ENCODE data around the gene TSPAN31.
"Not testable (repeated sequence)": the region's sequence is repeated elsewhere in the genome, so short reads cannot be mapped to it uniquely, and the experiment has no call there.

The TSPAN31 gene

GRCh38 chr12:57744777-57745484 lies at the start of gene TSPAN31:
TSPAN31 (plus strand) TSS chr12:57745039; CDS start chr12:57745155, 116 bp downstream.
- DNase-seq: peak; percentile 100
- in situ Hi-C loops (cut with HindIII; ENCODE audit: low pct_ligation_motif_present, low pct_unique_long_range_greater_than_20kb, low sequenced_read_pairs): no loop called here

DNA sequence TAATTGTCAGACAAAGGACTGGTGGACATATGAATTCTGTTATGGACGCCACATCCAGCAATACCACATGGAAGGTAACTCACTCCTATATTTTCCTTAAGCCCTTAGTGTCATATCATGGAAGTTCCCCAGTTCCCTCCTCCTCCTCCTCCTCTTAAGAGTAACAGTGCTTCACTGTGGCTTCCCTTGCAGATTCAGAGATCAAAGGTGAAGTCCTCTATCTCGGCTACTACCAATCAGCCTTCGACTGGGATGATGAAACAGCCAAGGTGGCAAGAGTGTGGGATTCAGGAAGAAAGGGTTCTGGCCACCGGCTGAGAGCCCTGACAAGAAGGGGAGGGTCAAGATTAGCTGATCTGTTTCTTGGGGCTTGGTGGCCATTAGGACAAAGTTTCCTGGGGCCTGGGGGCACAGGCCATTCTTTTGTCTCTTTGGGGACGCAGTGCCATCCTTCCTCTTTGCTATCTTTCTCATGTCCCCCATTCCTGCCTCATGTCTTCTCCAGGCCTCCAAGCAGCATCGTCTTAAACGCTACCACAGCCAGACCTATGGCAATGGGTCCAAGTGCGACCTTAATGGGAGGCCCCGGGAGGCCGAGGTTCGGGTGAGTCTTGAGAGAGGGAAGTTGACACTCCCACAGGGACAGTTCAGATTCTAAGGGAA lies 48.9 kb upstream of the TSPAN31 start:
- in situ Hi-C loops (cut with HindIII; ENCODE audit: low pct_ligation_motif_present, low pct_unique_long_range_greater_than_20kb, low sequenced_read_pairs): no loop called here
- no peak for DNase-seq

- in situ Hi-C loops (cut with HindIII; ENCODE audit: low pct_ligation_motif_present, low pct_unique_long_range_greater_than_20kb, low sequenced_read_pairs): no loop called here
These were observed 47.8 kb upstream of the TSPAN31 start for GRCh38 chr12:57697076-57697475.

GRCh38 chr12:57698414-57698813 lies 46.4 kb upstream of the TSPAN31 start:
- in situ Hi-C loops (cut with HindIII; ENCODE audit: low pct_ligation_motif_present, low pct_unique_long_range_greater_than_20kb, low sequenced_read_pairs): no loop called here
- no peak for DNase-seq

More at GRCh38 chr12:57697076-57697475, 47.8 kb upstream of the TSPAN31 start:
- no peak for DNase-seq

- in situ Hi-C loops (cut with HindIII; ENCODE audit: low pct_ligation_motif_present, low pct_unique_long_range_greater_than_20kb, low sequenced_read_pairs): no loop called here
- DNase-seq: no peak
These were observed 44.5 kb upstream of the TSPAN31 start for GRCh38 chr12:57700317-57700716.

DNA sequence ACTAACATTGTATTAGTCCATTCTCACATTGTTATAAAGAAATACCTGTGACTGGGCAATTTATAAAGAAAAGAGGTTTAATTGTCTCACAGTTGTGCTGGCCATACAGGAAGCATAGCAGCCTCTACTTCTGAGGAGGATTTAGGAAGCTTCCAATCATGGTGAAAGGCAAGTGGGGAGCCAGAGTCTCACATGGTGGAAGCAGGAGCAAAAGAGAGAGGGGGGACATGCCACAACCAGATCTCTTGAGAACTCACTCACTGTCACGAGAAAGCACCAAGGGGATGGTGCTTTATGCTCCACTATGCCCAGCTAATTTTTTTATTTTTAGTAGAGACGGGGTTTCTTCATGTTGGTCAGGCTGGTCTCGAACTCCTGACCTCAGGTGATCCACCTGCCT lies 37.6 kb upstream of the TSPAN31 start:
- in situ Hi-C loops (cut with HindIII; ENCODE audit: low pct_ligation_motif_present, low pct_unique_long_range_greater_than_20kb, low sequenced_read_pairs): no loop called here
- DNase-seq: no peak

DNA sequence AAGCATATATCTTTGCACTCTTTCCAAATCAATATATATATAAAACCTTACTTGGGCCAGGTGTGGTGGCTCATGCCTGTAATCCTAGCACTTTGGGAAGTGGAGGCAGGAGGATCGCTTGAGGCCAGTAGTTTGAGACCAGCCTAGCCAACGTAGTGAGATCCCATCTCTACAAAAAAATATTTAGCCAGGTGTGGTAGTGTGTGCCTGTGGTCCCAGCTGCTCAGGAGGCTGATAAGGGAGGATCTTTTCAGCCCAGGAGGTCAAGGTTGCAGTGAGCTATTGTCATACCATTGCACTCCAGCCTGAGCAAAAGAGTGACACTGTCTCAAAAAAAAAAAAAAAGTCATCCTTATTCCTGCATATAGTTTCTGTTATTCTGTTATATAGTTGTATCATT lies 36.5 kb upstream of the TSPAN31 start:
- DNase-seq: no peak
- in situ Hi-C loops (cut with HindIII; ENCODE audit: low pct_ligation_motif_present, low pct_unique_long_range_greater_than_20kb, low sequenced_read_pairs): no loop called here

DNA sequence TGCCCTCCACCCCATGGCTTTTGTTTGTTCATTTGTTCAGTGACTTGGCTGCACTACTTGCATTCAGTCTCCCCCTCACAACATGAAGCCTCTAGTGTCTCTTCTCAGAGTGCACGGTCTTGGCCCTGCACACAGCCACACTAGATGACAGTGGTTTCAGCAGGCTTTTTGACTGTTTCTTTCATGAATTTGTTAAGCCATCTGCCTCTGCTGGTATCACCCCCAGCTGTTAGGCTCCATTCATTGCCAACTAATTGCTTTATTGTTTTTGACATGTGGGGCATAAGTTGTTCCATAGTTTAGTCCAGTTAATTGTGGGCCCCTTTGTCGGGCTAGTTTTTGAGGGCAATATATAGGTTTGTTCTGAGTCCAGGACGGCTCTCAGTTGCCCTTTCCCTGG lies 32.1 kb upstream of the TSPAN31 start:
- no peak for DNase-seq
- in situ Hi-C loops (cut with HindIII; ENCODE audit: low pct_ligation_motif_present, low pct_unique_long_range_greater_than_20kb, low sequenced_read_pairs): no loop called here

DNA sequence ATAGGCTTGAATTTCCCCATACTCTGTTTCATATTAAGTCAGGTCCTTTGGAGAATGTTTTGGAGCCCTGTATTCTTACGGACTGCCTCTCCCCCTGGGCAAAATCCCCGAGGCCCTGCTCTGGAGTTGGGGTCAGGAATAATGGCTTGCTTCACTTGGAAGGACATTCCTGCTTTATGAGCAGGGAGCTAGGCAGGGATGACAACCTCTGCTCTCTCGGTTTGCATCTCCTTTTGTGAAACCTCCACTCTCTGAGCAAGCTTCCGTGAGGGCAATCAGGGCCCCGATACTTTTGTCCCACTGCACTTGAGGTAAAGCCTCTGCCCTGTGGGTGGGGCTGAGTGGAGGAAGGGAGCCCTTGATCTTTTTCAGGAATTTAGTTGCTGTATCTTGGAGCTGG lies 31.6 kb upstream of the TSPAN31 start:
- in situ Hi-C loops (cut with HindIII; ENCODE audit: low pct_ligation_motif_present, low pct_unique_long_range_greater_than_20kb, low sequenced_read_pairs): no loop called here
- no peak for DNase-seq

DNA sequence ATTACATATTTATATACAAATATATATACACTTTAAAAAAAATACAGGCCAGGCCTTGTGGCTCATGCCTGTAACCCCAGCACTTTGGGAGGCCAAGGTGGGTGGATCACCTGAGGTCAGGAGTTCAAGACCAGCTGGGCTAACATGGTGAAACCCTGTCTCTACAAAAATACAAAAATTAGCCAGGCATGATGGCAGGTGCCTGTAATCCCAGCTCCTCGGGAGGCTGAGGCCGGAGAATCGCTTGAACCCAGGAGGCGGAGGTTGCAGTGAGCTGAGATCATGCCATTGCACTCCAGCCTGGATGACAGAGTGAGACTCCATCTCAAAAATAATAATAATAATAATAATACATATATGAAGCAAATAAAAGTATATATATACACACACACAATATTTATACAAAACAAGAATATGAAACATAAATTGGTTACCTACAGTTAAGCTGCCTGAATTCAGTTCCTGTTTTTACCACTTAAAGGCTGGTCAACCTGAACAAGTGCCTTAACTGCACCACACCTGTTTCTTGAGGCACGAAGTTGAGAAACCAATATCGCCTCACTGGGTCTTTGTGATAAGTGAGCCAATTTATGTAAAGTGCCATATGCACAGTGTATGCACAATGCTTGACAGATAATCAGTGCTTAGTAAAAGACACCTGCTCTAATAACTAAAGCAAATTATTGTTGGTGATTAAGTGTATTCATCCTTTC lies 29.6 kb upstream of the TSPAN31 start:
- DNase-seq; in situ Hi-C loops (cut with HindIII; ENCODE audit: low pct_ligation_motif_present, low pct_unique_long_range_greater_than_20kb, low sequenced_read_pairs): not testable (repeated sequence)

- DNase-seq: no peak
- in situ Hi-C loops (cut with HindIII; ENCODE audit: low pct_ligation_motif_present, low pct_unique_long_range_greater_than_20kb, low sequenced_read_pairs): no loop called here
These were observed 29.1 kb upstream of the TSPAN31 start for GRCh38 chr12:57715786-57716185.

- no peak for DNase-seq
These were observed 28.5 kb upstream of the TSPAN31 start for GRCh38 chr12:57716305-57716704.

DNA sequence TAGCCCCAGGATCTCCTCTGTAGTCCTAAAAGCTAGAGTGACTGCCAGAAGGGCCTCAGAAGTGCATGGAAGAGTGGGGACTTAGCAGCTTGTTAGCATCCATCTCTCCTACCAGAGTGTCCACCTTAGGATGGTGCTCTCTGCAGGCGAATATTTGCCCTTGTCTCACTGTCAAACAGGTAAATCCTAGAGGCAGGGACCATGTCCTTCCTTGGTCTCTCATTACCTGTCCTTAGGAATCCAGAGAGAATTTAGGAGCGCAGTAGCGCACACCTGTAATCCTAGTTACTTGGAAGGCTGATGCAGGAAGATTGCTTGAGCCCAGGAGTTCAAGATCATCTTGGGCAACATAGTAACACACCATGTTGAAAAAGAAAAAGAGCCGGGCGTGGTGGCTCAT lies 27.7 kb upstream of the TSPAN31 start:
- in situ Hi-C loops (cut with HindIII; ENCODE audit: low pct_ligation_motif_present, low pct_unique_long_range_greater_than_20kb, low sequenced_read_pairs): no loop called here
- DNase-seq: no peak

More at GRCh38 chr12:57716305-57716704, 28.5 kb upstream of the TSPAN31 start:
- in situ Hi-C loops (cut with HindIII; ENCODE audit: low pct_ligation_motif_present, low pct_unique_long_range_greater_than_20kb, low sequenced_read_pairs): no loop called here

DNA sequence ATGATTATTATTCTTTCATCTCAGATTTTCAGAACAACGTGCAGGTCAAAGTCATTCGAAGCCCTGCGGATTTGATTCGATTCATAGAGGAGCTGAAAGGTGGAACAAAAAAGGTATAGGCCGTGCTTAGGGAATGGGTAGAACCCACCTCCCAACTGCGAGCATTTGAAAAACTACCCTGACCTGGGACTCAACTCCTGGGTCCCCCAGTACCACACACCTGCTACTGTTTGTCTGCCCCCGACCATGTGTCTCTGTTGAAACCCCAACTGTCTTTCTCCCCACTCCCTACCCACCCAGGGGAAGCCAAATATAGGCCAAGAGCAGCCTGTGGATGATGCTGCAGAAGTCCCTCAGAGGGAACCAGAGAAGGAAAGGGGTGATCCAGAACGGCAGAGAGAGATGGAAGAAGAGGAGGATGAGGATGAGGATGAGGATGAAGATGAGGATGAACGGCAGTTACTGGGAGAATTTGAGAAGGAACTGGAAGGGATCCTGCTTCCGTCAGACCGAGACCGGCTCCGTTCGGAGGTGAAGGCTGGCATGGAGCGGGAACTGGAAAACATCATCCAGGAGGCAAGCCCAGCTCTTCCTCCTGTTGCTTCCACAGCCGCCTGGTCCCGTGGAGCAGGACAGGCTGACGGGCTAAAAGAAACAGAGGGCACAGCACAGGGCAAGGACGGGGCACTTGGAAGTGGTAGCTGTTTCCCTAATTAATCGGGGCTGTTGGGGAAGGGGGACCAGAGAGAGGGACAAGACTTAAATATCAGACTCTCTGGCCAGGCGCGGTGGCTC lies 26.8 kb upstream of the TSPAN31 start:
- in situ Hi-C loops (cut with HindIII; ENCODE audit: low pct_ligation_motif_present, low pct_unique_long_range_greater_than_20kb, low sequenced_read_pairs): no loop called here
- no peak for DNase-seq

DNA sequence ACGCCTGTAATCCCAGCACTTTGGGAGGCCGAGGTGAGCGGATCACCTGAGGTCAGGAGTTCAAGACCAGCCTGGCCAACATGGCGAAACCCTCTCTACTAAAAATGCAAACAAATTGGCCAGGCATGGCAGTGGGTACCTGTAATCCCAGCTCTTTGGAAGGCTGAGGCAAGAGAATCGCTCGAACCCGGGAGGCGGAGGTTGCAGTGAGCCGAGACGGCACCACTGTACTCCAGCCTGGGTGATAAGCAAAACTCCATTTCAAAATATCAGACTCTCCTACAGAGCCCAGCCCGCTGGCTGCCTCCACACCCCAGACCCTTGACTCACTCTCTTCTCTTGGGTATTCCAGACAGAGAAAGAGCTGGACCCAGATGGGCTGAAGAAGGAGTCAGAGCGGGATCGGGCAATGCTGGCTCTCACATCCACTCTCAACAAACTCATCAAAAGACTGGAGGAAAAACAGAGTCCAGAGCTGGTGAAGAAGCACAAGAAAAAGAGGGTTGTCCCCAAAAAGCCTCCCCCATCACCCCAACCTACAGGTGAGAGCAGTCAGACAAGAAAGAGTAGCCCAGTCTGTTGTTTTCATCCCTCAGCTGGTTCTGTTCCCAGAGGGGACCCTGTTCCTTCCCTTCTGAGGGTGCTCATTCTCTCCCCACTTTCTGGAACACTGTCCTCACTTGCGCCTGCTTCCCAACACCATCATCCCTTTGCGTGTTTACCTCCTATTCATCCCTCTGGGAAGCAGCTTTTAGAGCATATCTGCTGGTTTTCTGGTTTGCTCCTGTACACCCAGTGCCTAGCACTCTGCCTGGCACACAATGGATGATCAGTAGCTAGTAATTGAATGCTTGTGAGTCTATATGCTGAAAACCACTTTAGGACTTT lies 26.0 kb upstream of the TSPAN31 start:
- DNase-seq: no peak
- in situ Hi-C loops (cut with HindIII; ENCODE audit: low pct_ligation_motif_present, low pct_unique_long_range_greater_than_20kb, low sequenced_read_pairs): no loop called here

DNA sequence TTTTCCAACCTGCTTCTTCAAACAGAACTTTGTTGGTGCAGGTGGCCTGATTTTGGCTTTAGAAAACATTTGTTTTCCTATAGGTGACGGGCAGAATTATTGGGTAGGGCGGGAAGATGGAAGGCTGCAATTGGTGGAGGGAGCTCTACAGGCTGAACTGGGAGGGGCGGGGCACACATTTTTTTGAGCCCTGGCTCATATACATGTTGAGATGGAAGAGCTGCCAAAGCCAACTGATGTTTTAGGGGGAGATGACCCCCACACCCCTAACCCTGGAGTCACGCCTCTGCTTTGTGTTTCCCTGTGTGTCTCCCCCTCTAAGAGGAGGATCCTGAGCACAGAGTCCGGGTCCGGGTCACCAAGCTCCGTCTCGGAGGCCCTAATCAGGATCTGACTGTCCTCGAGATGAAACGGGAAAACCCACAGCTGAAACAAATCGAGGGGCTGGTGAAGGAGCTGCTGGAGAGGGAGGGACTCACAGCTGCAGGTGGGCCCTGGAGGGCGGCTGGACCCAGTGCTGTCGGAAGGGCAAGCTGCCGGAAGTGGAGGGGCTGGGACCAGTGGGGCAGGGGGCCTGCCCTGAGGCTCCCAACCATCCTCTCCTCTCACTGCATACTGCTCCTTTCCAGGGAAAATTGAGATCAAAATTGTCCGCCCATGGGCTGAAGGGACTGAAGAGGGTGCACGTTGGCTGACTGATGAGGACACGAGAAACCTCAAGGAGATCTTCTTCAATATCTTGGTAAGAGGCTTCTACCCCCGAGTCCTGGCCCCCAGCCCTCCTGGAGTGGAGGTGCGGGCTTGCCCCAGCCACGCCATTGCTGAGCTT lies 24.8 kb upstream of the TSPAN31 start:
- in situ Hi-C loops (cut with HindIII; ENCODE audit: low pct_ligation_motif_present, low pct_unique_long_range_greater_than_20kb, low sequenced_read_pairs): no loop called here
- DNase-seq: no peak

Measured in ACHN (cell line).